Stimulated activated naive CD8-positive, alpha-beta T cell treated with anti-CD3 and anti-CD28 coated beads, Interleukin-15, Interleukin-2, amounts not matched to agents 100 ng/mL and 50 ng/mL, for 24 hours (primary cell): ENCODE data around the gene GRHL3.
"Not testable (repeated sequence)": the region's sequence is repeated elsewhere in the genome, so short reads cannot be mapped to it uniquely, and the experiment has no call there.

Experiments used
- H3K27ac Mint-ChIP-seq: one replicate; pipeline ENCODE4 v1.8.0; 2021; ENCODE audit warnings: mild to moderate bottlenecking, mixed read lengths
- H3K27me3 Mint-ChIP-seq: one replicate; pipeline ENCODE4 v1.8.0; 2021; ENCODE audit warnings: mixed read lengths
- H3K36me3 Mint-ChIP-seq: one replicate; pipeline ENCODE4 v1.8.0; 2021; ENCODE audit warnings: low read depth, mixed read lengths
- H3K4me1 Mint-ChIP-seq: one replicate; pipeline ENCODE4 v1.8.0; 2021; ENCODE audit warnings: low read depth, mixed read lengths
- H3K4me3 Mint-ChIP-seq: one replicate; pipeline ENCODE4 v1.8.0; 2021; ENCODE audit warnings: mild to moderate bottlenecking, mixed read lengths
- H3K9me3 Mint-ChIP-seq: one replicate; pipeline ENCODE4 v1.8.0; 2021; ENCODE audit warnings: mixed read lengths

GRHL3 gene

DNA sequence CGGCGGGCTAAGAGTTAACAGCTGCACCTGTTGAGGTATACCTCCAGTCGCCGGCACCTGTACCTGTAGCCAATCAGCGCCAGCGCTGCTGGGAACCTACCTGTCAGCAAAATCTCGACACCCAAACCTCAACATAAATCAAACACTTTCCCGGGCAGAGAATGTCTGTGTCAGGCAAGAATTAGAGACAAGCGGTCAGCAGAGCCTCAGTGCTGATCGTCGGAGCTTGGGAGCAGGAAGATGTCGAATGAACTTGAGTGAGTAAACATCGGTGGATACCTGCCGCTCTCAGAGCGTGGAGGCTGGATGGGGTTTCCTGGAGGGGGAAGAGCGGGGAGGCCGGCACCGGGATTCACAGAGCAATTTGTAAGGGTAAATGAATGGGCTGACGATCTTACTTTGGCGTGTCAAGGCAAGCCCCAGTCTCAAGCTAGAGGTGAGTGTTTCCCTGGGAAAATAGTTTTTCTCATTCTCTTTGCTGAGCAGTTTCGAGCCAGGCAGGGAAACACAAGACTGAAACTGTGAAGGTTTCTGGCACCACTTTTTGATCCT is at the start of gene GRHL3:
Gene GRHL3 (plus strand): TSS at position 46 of the 552 bp plus-strand sequence. CDS start 195 bp downstream, at position 241.
- Mint-ChIP-seq H3K4me3 (no peak within 1 kb of the TSS), H3K4me1 (peaks cover 40% of the 10 kb centered on the region), H3K9me3 (no peaks in the 10 kb centered on the region), H3K27ac (no peak within 1 kb of the TSS), H3K27me3 (peaks cover 85% of the 10 kb centered on the region), H3K36me3 (no peaks in the 10 kb centered on the region)

DNA sequence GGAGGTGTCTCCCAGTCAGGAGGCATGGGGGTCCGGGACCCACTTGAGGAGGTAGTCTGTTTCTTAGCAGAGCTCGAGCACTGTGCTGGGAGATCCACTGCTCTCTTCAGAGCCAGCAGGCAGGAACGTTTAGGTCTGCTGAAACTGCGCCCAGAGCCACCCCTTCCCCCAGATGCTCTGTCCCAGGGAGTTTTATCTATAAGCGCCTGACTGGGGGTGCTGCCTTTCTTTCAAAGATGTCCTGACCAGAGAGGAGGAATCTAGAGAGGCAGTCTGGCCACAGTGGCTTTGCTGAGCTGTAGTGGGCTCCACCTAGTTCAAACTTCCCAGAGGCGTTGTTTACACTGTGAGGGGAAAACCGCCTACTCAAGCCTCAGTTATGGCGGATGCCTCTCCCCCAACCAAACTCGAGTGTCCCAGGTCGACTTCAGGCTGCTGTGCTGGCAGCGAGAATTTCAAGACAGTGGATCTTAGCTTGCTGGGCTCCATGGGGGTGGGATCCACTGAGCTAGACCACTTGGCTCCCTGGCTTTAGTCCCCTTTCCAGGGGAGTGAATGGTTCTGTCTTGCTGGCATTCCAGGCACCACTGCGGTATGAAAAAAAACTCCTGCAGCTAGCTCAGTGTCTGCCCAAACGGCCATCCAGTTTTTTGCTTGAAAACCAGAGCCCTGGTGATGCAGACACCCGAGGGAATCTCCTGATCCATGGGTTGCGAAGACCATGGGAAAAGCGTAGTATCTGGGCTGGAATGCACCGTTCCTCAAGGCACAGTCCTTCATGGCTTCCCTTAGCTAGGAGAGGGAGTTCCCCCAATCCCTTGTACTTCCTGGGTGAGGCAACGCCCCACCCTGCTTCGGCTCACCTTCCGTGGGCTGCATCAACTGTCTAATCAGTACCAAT is 44.7 kb upstream of the GRHL3 start:
- not testable (repeated sequence) for H3K4me3 Mint-ChIP-seq, H3K4me1 Mint-ChIP-seq, H3K36me3 Mint-ChIP-seq, H3K27ac Mint-ChIP-seq
- peaks cover 10% of the 10 kb centered on the region for H3K9me3 Mint-ChIP-seq
- peaks cover 52% of the 10 kb centered on the region for H3K27me3 Mint-ChIP-seq

DNA sequence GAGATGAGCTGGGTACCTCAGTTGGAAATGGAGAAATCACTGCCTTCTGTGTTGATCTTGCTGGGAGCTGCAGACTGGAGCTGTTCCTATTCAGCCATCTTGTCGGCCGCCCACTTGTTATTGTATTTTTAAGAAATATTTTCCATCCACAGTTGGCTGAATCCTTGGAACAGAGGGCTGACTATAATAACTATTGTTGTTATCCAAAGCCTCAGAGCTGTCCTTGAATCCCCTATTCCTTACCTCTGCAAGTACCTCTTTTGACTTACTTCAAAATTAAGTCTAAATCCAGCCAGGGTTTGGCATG is 44.1 kb upstream of the GRHL3 start:
- H3K36me3 Mint-ChIP-seq = no peaks in the 10 kb centered on the region
- H3K9me3 Mint-ChIP-seq = peaks cover 10% of the 10 kb centered on the region
- no peak overlapping the region for H3K4me3 Mint-ChIP-seq
- peaks cover 9% of the 10 kb centered on the region for H3K4me1 Mint-ChIP-seq
- no peak overlapping the region for H3K27ac Mint-ChIP-seq
- H3K27me3 Mint-ChIP-seq = peaks cover 49% of the 10 kb centered on the region

DNA sequence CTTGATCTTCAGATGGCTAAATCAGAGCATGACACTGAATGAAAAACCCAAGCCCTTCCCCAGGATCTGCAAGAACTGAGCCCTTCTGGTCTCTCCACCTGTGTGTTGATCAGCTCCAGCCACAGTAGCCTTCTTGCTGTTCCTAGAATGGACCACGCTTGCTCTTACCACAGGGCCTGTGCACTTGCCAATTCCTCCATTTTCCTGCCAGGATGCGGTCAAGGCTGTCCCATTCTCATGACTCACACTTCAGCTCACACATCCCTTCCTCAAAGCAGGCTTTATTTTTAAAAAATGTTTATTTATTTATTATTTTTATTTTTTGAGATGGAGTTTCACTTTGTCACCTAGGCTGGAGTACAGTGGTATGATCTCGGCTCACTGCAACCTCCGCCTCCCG is 43.6 kb upstream of the GRHL3 start:
- H3K4me3 Mint-ChIP-seq = no peak overlapping the region
- peaks cover 47% of the 10 kb centered on the region for H3K27me3 Mint-ChIP-seq
- H3K27ac Mint-ChIP-seq = no peak overlapping the region
- no peaks in the 10 kb centered on the region for H3K36me3 Mint-ChIP-seq
- peaks cover 9% of the 10 kb centered on the region for H3K4me1 Mint-ChIP-seq
- peaks cover 8% of the 10 kb centered on the region for H3K9me3 Mint-ChIP-seq

DNA sequence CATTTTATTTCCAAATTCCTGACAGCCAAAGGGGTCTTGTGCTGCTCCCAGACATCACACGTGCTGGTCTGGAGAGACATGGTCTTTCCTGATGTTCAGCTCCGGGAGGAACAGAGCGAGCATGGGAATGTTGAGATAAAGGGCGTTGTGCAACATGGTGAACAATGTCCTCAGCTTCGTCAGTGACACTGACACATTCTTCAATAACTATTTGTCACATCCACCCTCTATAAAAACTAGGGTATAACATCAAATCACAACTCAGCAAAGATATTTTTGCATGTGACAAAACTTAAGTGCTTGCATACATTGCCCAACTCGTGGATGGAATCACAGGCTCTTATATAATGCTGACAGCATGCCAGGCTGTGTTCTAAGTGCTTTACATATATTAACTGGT is 42.4 kb upstream of the GRHL3 start:
- peaks cover 39% of the 10 kb centered on the region for H3K27me3 Mint-ChIP-seq
- peaks cover 5% of the 10 kb centered on the region for H3K9me3 Mint-ChIP-seq
- no peak overlapping the region for H3K4me3 Mint-ChIP-seq
- peaks cover 9% of the 10 kb centered on the region for H3K4me1 Mint-ChIP-seq
- H3K36me3 Mint-ChIP-seq = no peaks in the 10 kb centered on the region
- H3K27ac Mint-ChIP-seq = no peak overlapping the region

DNA sequence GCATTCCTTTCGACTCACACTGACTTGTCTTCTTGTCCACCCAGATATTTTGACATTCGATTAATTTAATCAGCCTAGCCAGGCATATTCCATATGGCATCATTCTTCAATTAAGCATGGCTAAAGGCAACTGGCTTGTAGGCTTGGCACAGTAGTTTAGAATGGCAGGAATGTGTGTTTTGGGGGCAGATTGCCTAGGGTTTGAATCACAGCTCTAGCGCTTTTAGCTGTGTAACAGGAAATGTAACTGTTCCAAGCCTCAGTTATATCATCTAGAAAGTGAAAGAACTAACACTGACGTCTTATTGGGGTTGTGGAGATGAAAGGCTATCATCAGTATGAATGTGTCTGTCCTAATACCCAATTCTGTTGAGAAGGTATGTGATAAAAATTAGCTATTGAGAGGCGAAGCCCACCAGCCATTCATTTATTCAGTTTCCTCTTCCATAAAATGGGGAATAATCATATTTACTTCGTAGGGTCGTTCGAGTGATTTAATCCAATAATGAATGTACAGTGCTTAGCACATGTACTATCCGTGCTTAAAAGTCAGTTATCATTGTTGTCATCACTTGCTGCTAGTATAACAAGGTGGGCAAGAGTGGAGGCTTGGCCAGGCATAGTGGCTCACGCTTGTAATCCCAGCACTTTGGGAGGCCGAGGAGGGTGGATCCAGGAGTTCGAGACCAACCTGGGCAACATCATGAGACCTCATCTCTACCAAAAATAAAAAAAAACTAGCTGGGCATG is 41.6 kb upstream of the GRHL3 start:
- H3K4me1 Mint-ChIP-seq = peaks cover 9% of the 10 kb centered on the region
- peaks cover 5% of the 10 kb centered on the region for H3K9me3 Mint-ChIP-seq
- no peaks in the 10 kb centered on the region for H3K36me3 Mint-ChIP-seq
- H3K27ac Mint-ChIP-seq = no peak overlapping the region
- H3K27me3 Mint-ChIP-seq = peaks cover 31% of the 10 kb centered on the region
- H3K4me3 Mint-ChIP-seq = no peak overlapping the region

DNA sequence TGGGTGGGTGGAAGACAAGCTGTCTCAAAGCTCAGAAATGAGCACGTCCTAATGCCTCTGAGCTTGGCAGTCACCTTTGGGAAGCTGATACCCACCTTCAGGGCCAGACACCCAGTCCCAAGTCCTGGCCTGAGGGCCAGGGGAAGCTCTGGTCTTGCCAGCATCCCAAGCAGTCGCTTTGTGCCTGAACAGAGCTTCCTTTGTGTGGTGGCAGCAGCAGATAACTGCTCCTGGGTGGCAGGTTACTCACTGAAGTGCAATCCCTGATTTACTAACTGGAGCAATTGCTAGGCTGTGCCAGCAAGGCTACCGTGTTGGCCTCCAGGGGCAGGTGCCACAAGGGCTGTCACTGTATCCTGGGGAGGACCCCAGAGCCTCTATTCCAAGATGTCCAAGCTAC is 40.4 kb upstream of the GRHL3 start:
- Mint-ChIP-seq H3K4me3 (no peak overlapping the region), H3K27me3 (peaks cover 21% of the 10 kb centered on the region), H3K27ac (no peak overlapping the region), H3K36me3 (no peaks in the 10 kb centered on the region), H3K4me1 (peaks cover 9% of the 10 kb centered on the region), H3K9me3 (no peaks in the 10 kb centered on the region)

DNA sequence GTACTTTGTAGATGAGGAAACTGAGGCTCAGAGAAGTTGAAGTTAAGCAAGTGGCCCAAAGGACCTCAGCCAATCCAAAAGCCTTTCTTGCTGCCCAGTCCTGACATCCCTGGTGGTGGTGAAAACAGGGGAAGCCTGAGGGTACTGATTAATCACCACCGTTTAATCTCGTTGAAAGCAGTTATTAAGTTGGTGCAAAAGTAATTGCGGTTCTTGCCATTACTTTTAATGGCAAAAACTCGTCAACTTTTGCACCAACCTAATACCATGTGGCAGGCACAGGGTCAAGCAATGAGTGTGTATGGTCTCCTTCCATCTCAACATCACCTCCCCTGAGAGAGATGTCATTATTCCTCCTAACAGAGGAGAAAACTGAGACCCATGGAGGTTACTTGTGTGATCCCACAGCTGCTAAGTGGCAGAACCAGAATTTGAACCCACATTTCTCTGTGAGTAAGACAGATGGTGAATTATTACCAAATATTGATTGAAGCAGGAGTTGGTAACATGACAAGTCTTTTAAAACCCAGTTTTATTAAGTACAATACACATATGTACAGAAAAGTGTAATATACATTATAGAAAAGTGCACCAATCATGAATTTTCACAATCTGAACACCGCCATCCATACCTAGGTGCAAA is 39.4 kb upstream of the GRHL3 start:
- Mint-ChIP-seq H3K4me1 (peaks cover 9% of the 10 kb centered on the region), H3K27ac (no peak overlapping the region), H3K4me3 (no peak overlapping the region), H3K36me3 (no peaks in the 10 kb centered on the region), H3K9me3 (no peaks in the 10 kb centered on the region), H3K27me3 (peaks cover 18% of the 10 kb centered on the region)

DNA sequence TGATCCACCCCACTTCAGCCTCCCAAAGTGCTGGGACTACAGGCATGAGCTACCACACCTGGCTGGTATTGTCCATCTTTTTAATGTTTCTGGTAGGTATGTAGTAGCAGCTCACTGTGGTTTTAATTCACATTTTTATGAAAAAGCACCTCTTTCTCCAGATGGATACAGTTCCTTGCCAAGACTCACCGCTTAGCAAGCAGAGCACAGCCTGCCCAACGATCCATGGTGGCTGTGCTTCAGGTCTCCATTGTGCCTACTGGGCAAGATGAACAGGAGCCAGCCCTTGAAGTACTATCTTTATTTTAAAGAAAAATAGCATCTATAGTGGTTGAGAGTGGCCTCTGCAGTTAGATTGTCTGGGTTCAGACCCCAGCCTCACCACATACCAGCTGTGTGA is 37.6 kb upstream of the GRHL3 start:
- Mint-ChIP-seq H3K36me3 (no peaks in the 10 kb centered on the region), H3K4me3 (no peak overlapping the region), H3K9me3 (no peaks in the 10 kb centered on the region), H3K4me1 (peaks cover 9% of the 10 kb centered on the region), H3K27ac (no peak overlapping the region), H3K27me3 (peaks cover 9% of the 10 kb centered on the region)

DNA sequence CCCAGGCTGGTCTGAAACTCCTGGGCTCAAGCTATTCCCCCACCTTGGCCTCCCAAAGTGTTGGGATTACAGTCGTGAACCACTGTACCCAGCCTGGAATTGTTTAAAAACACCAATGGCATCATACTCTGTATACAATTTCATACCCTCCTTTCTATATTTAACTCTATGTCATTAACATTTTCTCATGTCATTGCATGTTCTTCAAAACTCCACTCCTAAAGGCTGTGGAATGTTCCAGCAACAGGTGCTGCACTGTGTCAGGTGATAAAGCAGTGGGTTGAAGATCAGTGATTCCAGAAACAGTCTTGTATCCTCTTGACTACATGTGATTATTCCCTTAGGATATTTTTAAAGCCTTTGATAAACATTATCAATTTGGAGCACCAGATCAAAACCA is 36.7 kb upstream of the GRHL3 start:
- Mint-ChIP-seq H3K27ac (no peak overlapping the region), H3K4me1 (peaks cover 5% of the 10 kb centered on the region), H3K36me3 (no peaks in the 10 kb centered on the region), H3K9me3 (no peaks in the 10 kb centered on the region), H3K4me3 (no peak overlapping the region), H3K27me3 (peaks cover 9% of the 10 kb centered on the region)

DNA sequence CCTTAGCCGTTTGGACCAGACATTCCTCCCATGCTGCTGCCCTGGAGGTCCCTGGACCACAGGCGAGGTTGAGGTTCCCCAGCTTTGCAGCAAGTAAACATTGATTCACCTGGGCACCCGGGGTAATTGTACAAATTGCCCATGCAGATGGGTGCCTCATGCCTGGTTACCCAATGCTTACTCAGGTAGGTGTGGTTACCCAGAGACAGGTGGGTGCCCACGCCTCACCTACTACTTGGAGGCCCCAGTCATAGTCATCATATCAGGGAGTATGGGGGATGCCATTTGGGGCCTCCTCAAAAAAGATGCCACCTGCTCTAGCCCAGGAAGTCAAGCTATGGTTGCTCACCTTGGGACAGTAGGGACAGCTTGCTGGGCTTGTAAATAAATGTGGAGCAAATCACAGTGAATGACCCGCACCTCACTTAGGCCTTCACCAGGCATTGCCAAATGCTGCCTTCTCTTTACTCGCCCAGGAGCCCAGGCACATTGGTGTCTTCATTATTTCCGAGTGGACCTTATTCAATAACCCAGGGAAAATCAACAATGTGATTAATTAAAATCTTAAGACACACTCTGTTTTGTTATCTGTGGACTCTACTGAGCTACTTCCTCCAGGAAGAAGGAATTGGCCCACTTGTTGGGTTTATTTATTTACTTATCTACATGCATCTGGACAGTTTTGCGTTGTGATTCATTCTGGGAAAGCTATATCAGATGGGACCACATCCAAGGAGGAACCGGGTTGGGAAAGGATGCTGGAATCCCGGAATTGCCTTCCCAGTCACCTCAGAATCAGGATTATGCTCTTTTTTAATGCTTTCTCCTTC is 35.6 kb upstream of the GRHL3 start:
- Mint-ChIP-seq H3K36me3 (no peaks in the 10 kb centered on the region), H3K4me1 (no peaks in the 10 kb centered on the region), H3K9me3 (no peaks in the 10 kb centered on the region), H3K27me3 (peaks cover 9% of the 10 kb centered on the region), H3K4me3 (no peak overlapping the region), H3K27ac (no peak overlapping the region)

DNA sequence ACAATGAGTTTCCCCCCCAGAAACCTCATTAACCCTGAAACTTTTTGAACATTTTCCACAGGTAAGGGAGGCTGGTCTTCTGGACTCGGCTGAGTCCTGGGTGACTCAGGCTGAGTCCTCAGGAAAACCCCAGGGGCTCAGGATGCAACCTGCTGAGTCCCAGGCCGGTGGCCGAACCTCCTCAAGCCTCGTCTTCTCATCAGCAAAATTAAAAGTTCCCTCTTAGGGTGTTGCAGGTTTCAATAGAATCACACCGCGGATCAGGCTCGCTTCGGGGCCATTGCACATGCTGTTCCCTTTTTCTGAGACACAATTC is 35.0 kb upstream of the GRHL3 start:
- no peak overlapping the region for H3K4me3 Mint-ChIP-seq
- no peak overlapping the region for H3K27ac Mint-ChIP-seq
- H3K36me3 Mint-ChIP-seq = no peaks in the 10 kb centered on the region
- H3K9me3 Mint-ChIP-seq = no peaks in the 10 kb centered on the region
- peaks cover 9% of the 10 kb centered on the region for H3K27me3 Mint-ChIP-seq
- no peaks in the 10 kb centered on the region for H3K4me1 Mint-ChIP-seq

DNA sequence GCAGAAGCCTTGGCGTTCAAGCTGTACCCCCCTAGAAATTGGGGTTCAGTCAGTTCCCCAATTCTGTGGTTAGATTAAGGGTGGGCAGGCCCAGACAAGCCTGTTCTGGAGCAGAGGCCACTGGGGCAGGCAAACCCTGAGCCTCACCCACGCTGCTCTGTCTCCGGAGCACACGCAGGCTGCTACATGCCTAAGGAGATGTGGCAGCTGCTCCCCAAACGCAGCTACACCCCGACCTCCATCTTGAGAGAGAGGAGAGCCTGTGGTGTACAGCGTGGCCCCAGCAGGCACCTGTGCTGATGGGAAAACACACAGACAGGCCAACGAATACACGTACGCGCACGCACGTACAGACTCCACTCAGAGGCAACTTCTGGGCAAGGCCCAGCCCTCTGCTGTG is 33.9 kb upstream of the GRHL3 start:
- Mint-ChIP-seq H3K9me3 (no peaks in the 10 kb centered on the region), H3K4me1 (no peaks in the 10 kb centered on the region), H3K27me3 (peaks cover 6% of the 10 kb centered on the region), H3K4me3 (no peak overlapping the region), H3K36me3 (no peaks in the 10 kb centered on the region), H3K27ac (no peak overlapping the region)

DNA sequence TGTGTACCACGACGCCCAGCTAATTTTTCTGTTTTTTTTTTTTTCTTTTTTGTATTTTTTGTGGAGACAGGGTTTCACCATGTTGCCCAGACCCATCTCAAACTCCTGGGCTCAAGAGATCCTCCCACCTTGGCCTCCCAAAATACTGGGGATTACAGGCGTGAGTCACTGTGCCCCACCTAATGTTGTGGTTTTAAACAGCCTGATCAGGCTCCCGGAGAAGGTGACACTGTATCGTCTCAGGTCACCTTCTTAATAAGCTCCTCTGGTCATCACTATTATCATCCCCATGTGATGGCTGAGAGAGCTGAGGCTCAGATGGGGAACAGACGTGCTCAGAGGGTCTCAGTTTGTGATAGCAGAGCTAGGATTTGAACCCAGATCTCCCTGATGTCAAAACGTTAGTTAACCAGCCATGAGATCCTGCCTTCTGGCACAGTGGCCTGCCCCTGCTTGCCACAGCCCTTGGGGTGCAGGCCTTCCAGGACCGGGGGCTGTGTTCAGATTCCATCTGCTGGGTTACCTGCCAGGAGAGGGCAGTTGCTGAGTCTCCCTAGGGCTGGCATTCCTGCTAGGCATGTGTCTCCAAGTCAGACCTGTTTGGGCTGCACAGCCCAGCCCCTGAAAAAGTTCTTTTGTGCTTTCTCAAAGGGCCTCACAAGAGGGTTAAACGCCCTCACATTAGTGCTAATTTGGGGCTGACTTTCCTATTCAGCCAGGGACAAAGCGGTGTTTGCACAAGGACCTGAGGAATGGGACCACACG is 32.7 kb upstream of the GRHL3 start:
- Mint-ChIP-seq H3K27me3 (peaks cover 4% of the 10 kb centered on the region), H3K27ac (no peak overlapping the region), H3K36me3 (no peaks in the 10 kb centered on the region), H3K4me3 (no peak overlapping the region), H3K4me1 (no peaks in the 10 kb centered on the region), H3K9me3 (no peaks in the 10 kb centered on the region)
